HAP-1 (cell line): ENCODE data around the gene USP49.

Source experiments
- DNase-seq, 2 experiments: peaks; one replicate each; pipeline ENCODE4 v3.0.0-alpha.2; 2016 to 2020; ENCODE audit warnings: low spot score in 2 of 2
- H3K27me3 ChIP-seq: fragments of 250-450 bp; sonication (Bioruptor Pico); 2 replicates; pipeline ENCODE4 v1.5.1; 2020; ENCODE audit warnings: low read depth, mild to moderate bottlenecking, moderate library complexity
- H3K36me3 ChIP-seq: fragments of 250-450 bp; sonication (Bioruptor Pico); replicated peaks from 2 replicates; pipeline ENCODE4 v1.5.1; 2020; ENCODE audit warnings: mild to moderate bottlenecking
- H3K4me1 ChIP-seq: fragments of 250-450 bp; sonication (Bioruptor Pico); 2 replicates; pipeline ENCODE4 v1.5.1; 2020; ENCODE audit warnings: mild to moderate bottlenecking
- H3K4me3 ChIP-seq: fragments of 250-450 bp; sonication (Bioruptor Pico); 2 replicates; pipeline ENCODE4 v1.5.1; 2020; ENCODE audit warnings: mild to moderate bottlenecking, moderate library complexity
- H3K9me3 ChIP-seq: fragments of 250-450 bp; sonication (Bioruptor Pico); 2 replicates; pipeline ENCODE4 v1.5.1; 2020; ENCODE audit warnings: mild to moderate bottlenecking, moderate library complexity
- in situ Hi-C: fragments of 300-500 bp; cut with MboI; formaldehyde crosslinking; loops from 3 replicates; pipeline ENCODE4 v1.14.3; 2020; ENCODE audit warnings: low sequenced_read_pairs, inconsistent platforms, mixed read lengths

The USP49 gene

GRCh38 chr6:41785254-41785653 is 109.9 kb downstream of the USP49 start:
- no peak overlapping the region for H3K4me3 ChIP-seq
- peaks cover 9% of the 10 kb centered on the region for H3K4me1 ChIP-seq
- H3K27me3 ChIP-seq: no peaks in the 10 kb centered on the region
- peaks cover 20% of the 10 kb centered on the region for H3K36me3 ChIP-seq
- H3K9me3 ChIP-seq: no peaks in the 10 kb centered on the region
- no peak for DNase-seq
- in situ Hi-C loops: loop anchor here (5.0 kb wide), 1 partner anchor 137 kb away; the partner anchor contains the start of genes BYSL and MED20

GRCh38 chr6:41784581-41785171 is 110.5 kb downstream of the USP49 start:
- in situ Hi-C loops: loop anchor here (5.0 kb wide), 2 partner anchors 138 to 258 kb away; partner anchors contain the start of genes BYSL and MED20
- Histone ChIP-seq H3K36me3 (peaks cover 14% of the 10 kb centered on the region), H3K4me3 (no peak overlapping the region), H3K9me3 (no peaks in the 10 kb centered on the region), H3K27me3 (no peaks in the 10 kb centered on the region), H3K4me1 (peaks cover 9% of the 10 kb centered on the region)
- DNase-seq: no peak

GRCh38 chr6:41783106-41783780 is 111.9 kb downstream of the USP49 start:
- H3K27me3 ChIP-seq: no peaks in the 10 kb centered on the region
- in situ Hi-C loops: loop anchor here (5.0 kb wide), 1 partner anchor 259 kb away; no protein-coding TSS in a partner anchor

GRCh38 chr6:41781366-41781730 is 113.8 kb downstream of the USP49 start:
- Histone ChIP-seq H3K9me3 (no peaks in the 10 kb centered on the region), H3K36me3 (0 out of 2 replicates have a peak, but pooled peaks cover 2% of the 10 kb centered on the region), H3K4me1 (peaks cover 15% of the 10 kb centered on the region), H3K4me3 (peak overlapping the region; percentile 53), H3K27me3 (no peaks in the 10 kb centered on the region)
- in situ Hi-C loops: loop anchor here (5.0 kb wide), 1 partner anchor 261 kb away; no protein-coding TSS in a partner anchor
- DNase-seq: no peak

More at GRCh38 chr6:41783106-41783780, 111.9 kb downstream of the USP49 start:
- Histone ChIP-seq H3K4me1 (peaks cover 15% of the 10 kb centered on the region), H3K4me3 (no peak overlapping the region), H3K36me3 (peaks cover 3% of the 10 kb centered on the region), H3K9me3 (no peaks in the 10 kb centered on the region)
- no peak for DNase-seq

- H3K4me3 ChIP-seq: peak within 1 kb of the TSS; percentile 53
Observed at GRCh38 chr6:41780551-41781365, 114.4 kb downstream of the USP49 start, which contains the start of gene PRICKLE4. TSS of gene PRICKLE4 (plus strand) at chr6:41780782. CDS start at chr6:41783474, 2,692 bp downstream.

GRCh38 chr6:41779788-41780550 is 115.2 kb downstream of the USP49 start, which contains the start of gene FRS3:
TSS of gene FRS3 (minus strand) at chr6:41779900. CDS start at chr6:41776987, 2,913 bp downstream.
- in situ Hi-C loops: loop anchor here (5.0 kb wide), 1 partner anchor 262 kb away; no protein-coding TSS in a partner anchor
- no peaks in the 10 kb centered on the region for H3K27me3 ChIP-seq
- peak within 1 kb of the TSS; percentile 53 for H3K4me3 ChIP-seq

More at GRCh38 chr6:41780551-41781365, 114.4 kb downstream of the USP49 start, which contains the start of gene PRICKLE4:
- DNase-seq: peak; percentile 5 to 56
- in situ Hi-C loops: loop anchor here (5.0 kb wide), 1 partner anchor 262 kb away; no protein-coding TSS in a partner anchor
- Histone ChIP-seq H3K36me3 (peaks cover 5% of the 10 kb centered on the region), H3K4me1 (peaks cover 12% of the 10 kb centered on the region), H3K27me3 (no peaks in the 10 kb centered on the region), H3K9me3 (no peaks in the 10 kb centered on the region)

GRCh38 chr6:41779336-41779735 is 115.8 kb downstream of the USP49 start:
- DNase-seq: no peak

More at GRCh38 chr6:41779788-41780550, 115.2 kb downstream of the USP49 start, which contains the start of gene FRS3:
- DNase-seq: peak; percentile 84 to 99
- Histone ChIP-seq H3K4me1 (peaks cover 12% of the 10 kb centered on the region), H3K9me3 (no peaks in the 10 kb centered on the region), H3K36me3 (peaks cover 13% of the 10 kb centered on the region)

GRCh38 chr6:41778895-41779294 is 116.3 kb downstream of the USP49 start:
- Histone ChIP-seq H3K4me3 (peak overlapping the region; percentile 49), H3K36me3 (peaks cover 20% of the 10 kb centered on the region), H3K9me3 (no peaks in the 10 kb centered on the region), H3K27me3 (no peaks in the 10 kb centered on the region), H3K4me1 (peaks cover 12% of the 10 kb centered on the region)
- DNase-seq: no peak
- in situ Hi-C loops: no loop called here

More at GRCh38 chr6:41779336-41779735, 115.8 kb downstream of the USP49 start:
- Histone ChIP-seq H3K4me3 (peak overlapping the region; percentile 49), H3K4me1 (peaks cover 12% of the 10 kb centered on the region), H3K36me3 (peaks cover 19% of the 10 kb centered on the region), H3K9me3 (no peaks in the 10 kb centered on the region), H3K27me3 (no peaks in the 10 kb centered on the region)
- in situ Hi-C loops: no loop called here

GRCh38 chr6:41777551-41778285 is 117.5 kb downstream of the USP49 start:
- Histone ChIP-seq H3K27me3 (no peaks in the 10 kb centered on the region), H3K4me1 (peaks cover 12% of the 10 kb centered on the region), H3K4me3 (no peak overlapping the region), H3K36me3 (peaks cover 20% of the 10 kb centered on the region), H3K9me3 (no peaks in the 10 kb centered on the region)
- no peak for DNase-seq
- in situ Hi-C loops: no loop called here

GRCh38 chr6:41775293-41775882 is 119.8 kb downstream of the USP49 start:
- H3K9me3 ChIP-seq: no peaks in the 10 kb centered on the region
- no peak overlapping the region for H3K4me3 ChIP-seq
- in situ Hi-C loops: no loop called here
- DNase-seq: no peak
- H3K4me1 ChIP-seq: peaks cover 6% of the 10 kb centered on the region; the same call in 1 of the 2 replicates
- H3K36me3 ChIP-seq: peaks cover 33% of the 10 kb centered on the region
- H3K27me3 ChIP-seq: no peaks in the 10 kb centered on the region

- H3K27me3 ChIP-seq: no peaks in the 10 kb centered on the region
- no peak for DNase-seq
- in situ Hi-C loops: no loop called here
- no peak overlapping the region for H3K4me3 ChIP-seq
- H3K9me3 ChIP-seq: no peaks in the 10 kb centered on the region
- peaks cover 6% of the 10 kb centered on the region; the same call in 1 of the 2 replicates for H3K4me1 ChIP-seq
- peaks cover 33% of the 10 kb centered on the region for H3K36me3 ChIP-seq
Observed at GRCh38 chr6:41774841-41775240, 120.3 kb downstream of the USP49 start.
